ENCODE data around the gene SLC39A11. TPM values are rescaled to one million over a fixed set of nuclear protein-coding genes. Genes with fewer than 3 reads are reported as not detected.
"Not testable (repeated sequence)": the region's sequence is repeated elsewhere in the genome, so short reads cannot be mapped to it uniquely, and the experiment has no call there.

The SLC39A11 gene
- total RNA-seq, 1 donor from 2014 or later: 5.5 TPM

GRCh38 chr17:73098919-73099318, 6.4 kb upstream of the SLC39A11 start:
- no peaks in the 10 kb centered on the region for H3F3A ChIP-seq (ENCODE audit: low read depth)
- no peaks in the 10 kb centered on the region for H3K36me3 ChIP-seq
- no peak overlapping the region for H3K9ac ChIP-seq
- H4K20me1 ChIP-seq (ENCODE audit: low read depth): no peaks in the 10 kb centered on the region
- DNase-seq (ENCODE audit: low spot score): no peak
- no peak overlapping the region for H3K4me3 ChIP-seq
- Mint-ChIP-seq H3K27ac (no peak overlapping the region), H3K4me1 (peaks cover 7% of the 10 kb centered on the region), H3K27me3 (ENCODE audit: insufficient read depth, low read depth) (no peaks in the 10 kb centered on the region), H3K36me3 (peaks cover 2% of the 10 kb centered on the region), H3K4me3 (no peak overlapping the region), H3K9me3 (peaks cover 4% of the 10 kb centered on the region)
- H3K27ac ChIP-seq: no peak overlapping the region
- no peaks in the 10 kb centered on the region for H3K27me3 ChIP-seq
- TF ChIP-seq EZH2phosphoT487 (IDR thresholded peaks at IDR 0.05) (no peak), CTCF (IDR thresholded peaks at IDR 0.05) (no peak), EZH2 (IDR thresholded peaks at IDR 0.05) (no peak)
- H2AFZ ChIP-seq (replicated peaks): no peak overlapping the region
- H3K4me1 ChIP-seq: no peaks in the 10 kb centered on the region
- H3K4me2 ChIP-seq: no peak overlapping the region
- H3K9me3 ChIP-seq (ENCODE audit: low read depth): no peaks in the 10 kb centered on the region
- H3K79me2 ChIP-seq (ENCODE audit: low read depth): no peaks in the 10 kb centered on the region

DNA sequence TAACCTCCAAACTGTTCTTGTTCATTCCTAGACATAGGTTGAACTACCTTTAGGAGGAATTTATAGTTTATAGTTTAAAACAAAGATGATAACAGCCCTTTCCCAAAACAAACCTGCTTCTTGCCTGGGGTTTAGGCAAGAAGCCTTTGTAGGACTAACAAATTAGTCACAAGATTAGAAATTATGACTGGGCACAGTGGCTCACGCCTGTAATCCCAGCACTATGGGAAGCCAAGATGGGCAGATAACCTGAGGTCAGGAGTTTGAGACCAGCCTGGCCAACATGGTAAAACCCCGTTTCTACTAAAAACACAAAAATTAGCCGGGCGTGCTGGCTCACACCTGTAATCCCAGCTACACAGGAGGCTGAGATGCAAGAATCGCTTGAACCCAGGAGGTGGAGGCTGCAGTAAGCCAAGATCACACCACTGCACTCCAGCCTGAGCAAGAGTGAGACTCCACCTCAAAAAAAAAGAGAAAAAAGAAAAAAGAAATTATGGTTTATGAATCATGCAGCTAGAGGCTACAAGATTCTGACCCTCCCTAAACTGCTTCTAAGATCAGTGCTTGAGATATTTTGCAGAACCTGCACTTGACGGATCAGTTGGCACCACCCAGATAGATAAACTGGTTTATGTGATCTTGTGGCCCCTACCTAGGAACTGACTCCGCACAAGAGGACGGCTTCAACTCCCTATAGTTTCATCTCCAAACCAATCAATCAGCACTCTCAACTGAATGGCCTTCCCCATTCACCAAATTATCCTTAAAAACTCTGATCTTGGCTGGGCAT, 5.7 kb upstream of the SLC39A11 start:
- not testable (repeated sequence) for H2AFZ ChIP-seq (replicated peaks); H3F3A ChIP-seq (ENCODE audit: low read depth); H3K79me2 ChIP-seq (ENCODE audit: low read depth); H4K20me1 ChIP-seq (ENCODE audit: low read depth); H3K36me3 Mint-ChIP-seq; H3K9me3 Mint-ChIP-seq; H3K36me3 ChIP-seq; H3K4me1 Mint-ChIP-seq; H3K27ac ChIP-seq; H3K4me3 ChIP-seq; H3K9ac ChIP-seq; H3K4me1 ChIP-seq; H3K4me3 Mint-ChIP-seq; H3K27ac Mint-ChIP-seq; H3K9me3 ChIP-seq (ENCODE audit: low read depth); H3K4me2 ChIP-seq; H3K27me3 Mint-ChIP-seq (ENCODE audit: insufficient read depth, low read depth); DNase-seq (ENCODE audit: low spot score); H3K27me3 ChIP-seq

GRCh38 chr17:73096866-73097265, 4.4 kb upstream of the SLC39A11 start:
- no peak overlapping the region for H3K27ac ChIP-seq
- H2AFZ ChIP-seq (replicated peaks): no peak overlapping the region
- Mint-ChIP-seq H3K4me1 (peaks cover 15% of the 10 kb centered on the region), H3K9me3 (no peaks in the 10 kb centered on the region), H3K27ac (no peak overlapping the region), H3K36me3 (no peaks in the 10 kb centered on the region), H3K4me3 (no peak overlapping the region), H3K27me3 (ENCODE audit: insufficient read depth, low read depth) (no peaks in the 10 kb centered on the region)
- H3K27me3 ChIP-seq: no peaks in the 10 kb centered on the region
- peaks cover 1% of the 10 kb centered on the region for H3K4me1 ChIP-seq
- H3K4me2 ChIP-seq: no peak overlapping the region
- TF ChIP-seq EZH2phosphoT487 (IDR thresholded peaks at IDR 0.05): no peak
- no peak for TF ChIP-seq EZH2 (IDR thresholded peaks at IDR 0.05)
- no peak for TF ChIP-seq CTCF (IDR thresholded peaks at IDR 0.05)
- no peaks in the 10 kb centered on the region for H3K36me3 ChIP-seq
- H3K9ac ChIP-seq: no peak overlapping the region
- no peak for DNase-seq (ENCODE audit: low spot score)
- H3K9me3 ChIP-seq (ENCODE audit: low read depth): no peaks in the 10 kb centered on the region
- no peaks in the 10 kb centered on the region for H3K79me2 ChIP-seq (ENCODE audit: low read depth)
- no peaks in the 10 kb centered on the region for H4K20me1 ChIP-seq (ENCODE audit: low read depth)
- H3K4me3 ChIP-seq: no peak overlapping the region
- peaks cover under 1% of the 10 kb centered on the region for H3F3A ChIP-seq (ENCODE audit: low read depth)

- Histone ChIP-seq H3K36me3 (no peaks in the 10 kb centered on the region), H3F3A (ENCODE audit: low read depth) (peaks cover 7% of the 10 kb centered on the region), H3K27ac (no peak overlapping the region), H2AFZ (replicated peaks) (no peak overlapping the region), H3K4me1 (peaks cover 7% of the 10 kb centered on the region), H3K27me3 (no peaks in the 10 kb centered on the region), H3K79me2 (ENCODE audit: low read depth) (no peaks in the 10 kb centered on the region), H3K4me3 (no peak overlapping the region), H4K20me1 (ENCODE audit: low read depth) (no peaks in the 10 kb centered on the region), H3K9ac (no peak overlapping the region), H3K9me3 (ENCODE audit: low read depth) (no peaks in the 10 kb centered on the region), H3K4me2 (no peak overlapping the region)
- Mint-ChIP-seq H3K27ac (no peak overlapping the region), H3K27me3 (ENCODE audit: insufficient read depth, low read depth) (no peaks in the 10 kb centered on the region), H3K9me3 (no peaks in the 10 kb centered on the region), H3K36me3 (no peaks in the 10 kb centered on the region), H3K4me1 (peaks cover 20% of the 10 kb centered on the region), H3K4me3 (no peak overlapping the region)
- TF ChIP-seq CTCF (IDR thresholded peaks at IDR 0.05): no peak
- DNase-seq (ENCODE audit: low spot score): no peak
Observed at GRCh38 chr17:73096211-73096610, 3.7 kb upstream of the SLC39A11 start.
